ENCODE results near the gene RAPGEF1. TPM values are rescaled to one million over a fixed set of nuclear protein-coding genes. Genes with fewer than 3 reads are reported as not detected.

The RAPGEF1 gene
- total and polyA plus RNA-seq, 9 of the 15 experiments (the other 6 are each of a cell fraction or from before 2014, with no cell fraction given), result 0.06 to 44.1 (median 19.9) TPM

DNA sequence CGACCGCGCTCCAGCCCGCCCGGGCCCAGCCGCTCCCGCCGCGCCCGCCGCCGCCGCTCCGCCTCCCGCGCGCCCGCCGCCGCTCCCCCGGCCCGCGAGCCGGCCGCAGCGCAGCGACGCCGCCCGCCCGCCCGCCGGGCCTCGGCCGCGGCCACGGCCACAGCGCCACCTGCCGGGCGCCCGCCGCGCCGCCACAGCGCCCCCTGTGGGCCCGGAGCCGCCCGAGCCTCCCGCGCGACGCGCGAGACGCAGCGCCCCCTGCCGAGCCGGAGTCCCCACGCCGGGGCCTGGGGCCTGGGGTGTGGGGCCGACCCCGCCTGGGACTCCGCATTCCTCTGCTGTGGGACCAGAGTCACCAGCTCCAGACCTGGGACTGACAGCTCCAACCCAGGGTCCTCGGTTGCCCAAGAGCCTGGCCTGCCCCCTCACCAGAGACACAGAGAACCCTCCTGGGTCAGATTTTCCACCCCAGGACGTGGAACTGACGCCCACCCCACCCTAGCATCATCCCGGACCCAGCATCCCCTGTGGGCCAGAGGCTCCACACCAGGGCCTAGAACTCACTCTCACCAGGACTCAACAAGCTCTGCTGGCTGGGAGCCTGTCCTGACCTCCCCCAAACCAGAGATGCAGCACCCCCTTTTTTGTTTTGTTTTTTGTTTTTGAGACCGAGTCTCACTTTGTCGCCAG, at the start of gene RAPGEF1 (continued):
- TF ChIP-seq, protein P1, sequence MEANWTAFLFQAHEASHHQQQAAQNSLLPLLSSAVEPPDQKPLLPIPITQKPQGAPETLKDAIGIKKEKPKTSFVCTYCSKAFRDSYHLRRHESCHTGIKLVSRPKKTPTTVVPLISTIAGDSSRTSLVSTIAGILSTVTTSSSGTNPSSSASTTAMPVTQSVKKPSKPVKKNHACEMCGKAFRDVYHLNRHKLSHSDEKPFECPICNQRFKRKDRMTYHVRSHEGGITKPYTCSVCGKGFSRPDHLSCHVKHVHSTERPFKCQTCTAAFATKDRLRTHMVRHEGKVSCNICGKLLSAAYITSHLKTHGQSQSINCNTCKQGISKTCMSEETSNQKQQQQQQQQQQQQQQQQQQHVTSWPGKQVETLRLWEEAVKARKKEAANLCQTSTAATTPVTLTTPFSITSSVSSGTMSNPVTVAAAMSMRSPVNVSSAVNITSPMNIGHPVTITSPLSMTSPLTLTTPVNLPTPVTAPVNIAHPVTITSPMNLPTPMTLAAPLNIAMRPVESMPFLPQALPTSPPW (CRISPR knock-in tag; IDR thresholded peaks at IDR 0.05), result peak; percentile 45; the same call in 1 of the 2 replicates
- TF ChIP-seq CBX1 (IDR thresholded peaks at IDR 0.05; ENCODE audit: low read depth) (peak; percentile 82; the same call in 1 of the 2 replicates), ETS1 (conservative IDR thresholded peaks at IDR 0.05; ENCODE audit: control insufficient read depth, low read depth, low read length) (no peak), PTTG1 (tag; IDR thresholded peaks at IDR 0.05; ENCODE audit: low read depth) (no peak), ZNF347 (CRISPR knock-in tag; IDR thresholded peaks at IDR 0.05; ENCODE audit: low read depth) (no peak), EZH2 (IDR thresholded peaks at IDR 0.05; ENCODE audit: borderline replicate concordance, low read depth, low read length) (no peak), REST (IDR thresholded peaks at IDR 0.05; ENCODE audit: borderline replicate concordance) (peak; percentile 5; the same call in 1 of the 2 replicates), REST (CRISPR knock-in tag; IDR thresholded peaks at IDR 0.05; ENCODE audit: low read depth) (no peak), CBFB (CRISPR knock-in tag; IDR thresholded peaks at IDR 0.05) (no peak), MEIS2 (IDR thresholded peaks at IDR 0.05; ENCODE audit: partially characterized antibody) (no peak), STAT5A (IDR thresholded peaks at IDR 0.05; ENCODE audit: borderline replicate concordance, low read length) (no peak), EWSR1 (IDR thresholded peaks at IDR 0.05; ENCODE audit: borderline replicate concordance, low read depth, partially characterized antibody) (no peak), E2F6 (IDR thresholded peaks at IDR 0.05; ENCODE audit: borderline replicate concordance in 1 of 2, extremely low read depth in 1 of 2, insufficient read depth in 1 of 2, insufficient read length in 1 of 2, low read depth in 1 of 2, low read length in 1 of 2, poor library complexity in 1 of 2, severe bottlenecking in 1 of 2) (peak in 1 of 2 experiments; percentile 39), SP2 (IDR thresholded peaks at IDR 0.05; ENCODE audit: extremely low read depth, low read depth, low read length, poor library complexity, severe bottlenecking) (peak; percentile 72), ZNF124 (CRISPR knock-in tag; IDR thresholded peaks at IDR 0.05) (no peak)
